ENCODE results near the gene BAIAP3.

- TF ChIP-seq EP300 (conservative IDR thresholded peaks at IDR 0.05; ENCODE audit: poor library complexity, severe bottlenecking), result no peak
- TF ChIP-seq REST (IDR thresholded peaks at IDR 0.05; ENCODE audit: borderline replicate concordance), result no peak
- TF ChIP-seq TAF1 (IDR thresholded peaks at IDR 0.05; ENCODE audit: low read depth), result no peak
- no peak for TF ChIP-seq CTCF (IDR thresholded peaks at IDR 0.05; ENCODE audit: poor library complexity, severe bottlenecking)
- TF ChIP-seq EZH2 (IDR thresholded peaks at IDR 0.05; ENCODE audit: borderline replicate concordance, insufficient read depth, low read length, poor library complexity, severe bottlenecking), result no peak
- no peak for TF ChIP-seq POLR2AphosphoS5 (IDR thresholded peaks at IDR 0.05)
These were observed 48.4 kb downstream of the BAIAP3 start for GRCh38 chr16:1381612-1382406.

Data from neural cell (in vitro differentiated cells).